Activated CD8-positive, alpha-beta memory T cell treated with anti-CD3 and anti-CD28 coated beads, Interleukin-2, amount 50 U/mL, for 48 hours (primary cell): ENCODE results near the gene PTPRM.

ENCODE experiments used
- DNase-seq: peaks from one replicate; pipeline ENCODE4 v3.0.0-alpha.2; 2020

PTPRM gene

GRCh38 chr18:8264861-8265411, 697.8 kb downstream of the PTPRM start:
- no peak for DNase-seq

GRCh38 chr18:8272254-8272653, 705.1 kb downstream of the PTPRM start:
- no peak for DNase-seq

GRCh38 chr18:8274370-8274769, 707.3 kb downstream of the PTPRM start:
- DNase-seq: no peak

- no peak for DNase-seq
Measured at GRCh38 chr18:8276406-8276805, 709.3 kb downstream of the PTPRM start.

- no peak for DNase-seq
Measured at GRCh38 chr18:8277270-8277669, 710.2 kb downstream of the PTPRM start.

GRCh38 chr18:8279346-8279745, 712.2 kb downstream of the PTPRM start:
- DNase-seq: no peak

GRCh38 chr18:8279781-8280330, 712.7 kb downstream of the PTPRM start:
- no peak for DNase-seq

- no peak for DNase-seq
Measured at GRCh38 chr18:8283891-8284585, 716.9 kb downstream of the PTPRM start.

GRCh38 chr18:8286303-8286702, 719.2 kb downstream of the PTPRM start:
- DNase-seq: no peak

- DNase-seq: no peak
Measured at GRCh38 chr18:8287196-8287885, 720.2 kb downstream of the PTPRM start.

GRCh38 chr18:8288472-8289195, 721.5 kb downstream of the PTPRM start:
- no peak for DNase-seq

GRCh38 chr18:8290435-8290834, 723.3 kb downstream of the PTPRM start:
- no peak for DNase-seq

GRCh38 chr18:8290913-8291312, 723.8 kb downstream of the PTPRM start:
- no peak for DNase-seq

- DNase-seq: no peak
Measured at GRCh38 chr18:8293184-8293583, 726.1 kb downstream of the PTPRM start.

GRCh38 chr18:8296886-8297616, 729.9 kb downstream of the PTPRM start:
- no peak for DNase-seq

- DNase-seq: no peak
Measured at GRCh38 chr18:8298186-8298585, 731.1 kb downstream of the PTPRM start.

- DNase-seq: no peak
Measured at GRCh38 chr18:8299054-8299980, 732.2 kb downstream of the PTPRM start.

- DNase-seq: no peak
Measured at GRCh38 chr18:8300751-8301410, 733.8 kb downstream of the PTPRM start.

GRCh38 chr18:8301427-8302172, 734.5 kb downstream of the PTPRM start:
- no peak for DNase-seq

GRCh38 chr18:8303151-8303755, 736.1 kb downstream of the PTPRM start:
- DNase-seq: no peak
